Psoas muscle (tissue), 8 donors: ENCODE measurements around the gene KATNAL1. TPM values are rescaled to one million over a fixed set of nuclear protein-coding genes. Genes with fewer than 3 reads are reported as not detected.

ENCODE experiments used
- ATAC-seq, 4 donors: fragments of 200-7000 bp; cut with Tn5 transposase; one replicate each; pipeline ENCODE4 v1.9.1; 2020; ENCODE audit warnings: moderate library complexity in 3 of 4, mild to moderate bottlenecking in 2 of 4
- DNase-seq, 2 donors: peaks; one replicate each; pipeline ENCODE4 v3.0.0-alpha.2; 2020
- H3K27ac ChIP-seq: fragments of 200-600 bp; one replicate; pipeline ENCODE4 v1.8.0; 2022
- H3K27me3 ChIP-seq, 3 donors: fragments of 200-600 bp in 1 of 3; one replicate each; pipeline versions ENCODE4 v1.6.1 to v1.8.0; 2013 to 2022; ENCODE audit warnings: low read length in 2 of 3, mild to moderate bottlenecking in 2 of 3, moderate library complexity in 1 of 3; ENCODE audit not compliant: insufficient read depth in 3 of 3
- H3K36me3 ChIP-seq, 2 donors: fragments of 200-600 bp in 1 of 2; one replicate each; pipeline versions ENCODE4 v1.6.1 to v1.8.0; 2013 to 2022; ENCODE audit warnings: low read depth in 1 of 2, mild to moderate bottlenecking in 1 of 2, moderate library complexity in 1 of 2; ENCODE audit not compliant: insufficient read depth in 1 of 2
- H3K4me1 ChIP-seq: fragments of 200-600 bp; one replicate; pipeline ENCODE4 v1.8.0; 2022
- H3K4me3 ChIP-seq: fragments of 200-600 bp; one replicate; pipeline ENCODE4 v1.8.0; 2022; ENCODE audit warnings: mild to moderate bottlenecking
- H3K9me3 ChIP-seq: fragments of 200-600 bp; one replicate; pipeline ENCODE4 v1.8.0; 2022
- whole genome bisulfite sequencing, 3 donors: extraction: QIAGEN DNeasy Blood & Tissue Kit; methylation state at CpG; one replicate each; pipeline versions ENCODE4 v1.1.6 to v1.1.7; 2013; 5-methylcytosine and 5-hydroxymethylcytosine counted together
- intact Hi-C, 2 donors: fragments of 100-400 bp; cut with DNase I; formaldehyde crosslinking; loops; one replicate each; pipeline versions ENCODE4 v1.11.0 to v1.14.2; 2022
- polyA plus RNA-seq, 3 donors: library from polyadenylated mRNA; stranded (reverse); fragments of 200-250 nt; gene quantifications; one replicate each; pipeline ENCODE4 v1.2.3, GENCODE V29; 2013
- total RNA-seq, 4 donors: library from RNA; stranded (reverse); fragmentation: NEBNext Ultra II Directional in 2 of 4; extraction: Animal tissue kit (Norgen Biotek cat#: 25700) in 2 of 4; gene quantifications; one replicate each; pipeline versions ENCODE4 v1.2.1 to v1.2.4, GENCODE V29; 2021 to 2023
- TF ChIP-seq, protein P1 (sequence below): fragments of 200-600 bp; IDR thresholded peaks from one replicate; pipeline ENCODE4 v1.8.0; 2022; ENCODE audit warnings: antibody characterized with exemption
- donor health status: healthy with polysubstance abuse.
- donor health status: DM: no; HTN: no; CAD: no; lungs with moderate emphysema.
- donor health status: Bipolar disorder and iron deficiency.
- donor health status: healthy.
- donor health status: DM: yes; HTN: yes; CAD: no.
- donor health status: DM: no; HTN: no; CAD: no.
- donor health status: DM: no; HTN: no; CAD: no.
- donor health status: DM: yes; HTN: yes; CAD: no.

The KATNAL1 gene
- total and polyA plus RNA-seq, 7 donors = 2.2 to 16.1 (median 9.8) TPM

DNA sequence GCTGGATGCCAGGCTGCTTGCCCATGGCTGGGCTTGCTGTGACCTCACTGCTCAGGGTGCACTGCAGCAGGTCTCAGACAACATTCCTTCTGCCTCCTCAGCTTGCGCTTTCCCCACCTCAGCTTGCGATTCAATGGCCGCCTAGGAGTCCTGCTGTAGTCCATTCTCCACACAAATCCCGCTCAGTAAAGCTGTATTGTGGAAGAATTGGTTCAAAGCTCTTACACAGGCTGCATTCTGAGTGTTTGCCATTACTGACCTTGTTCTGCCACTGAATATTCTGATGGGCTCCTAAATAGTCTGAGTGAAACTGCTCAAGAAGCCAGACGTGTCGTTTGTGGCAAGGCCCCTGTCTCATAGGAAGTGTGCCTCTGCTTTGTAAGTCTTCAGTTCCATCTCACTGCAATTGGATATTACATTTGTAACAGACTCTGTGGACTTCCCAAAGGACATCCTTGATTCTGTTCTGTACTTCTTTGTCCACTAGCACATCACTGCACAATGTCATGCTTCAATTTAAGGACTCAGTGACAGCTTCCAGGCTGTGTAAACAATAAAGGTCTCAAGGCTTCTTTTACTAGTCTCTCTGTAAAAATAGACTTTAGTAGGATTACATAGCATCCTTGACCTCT is 49.8 kb downstream of the KATNAL1 start:
- intact Hi-C loops = loop anchor here in 1 of 2 donors (5.0 to 10.0 kb wide), 2 partner anchors 205 to 537 kb away; no protein-coding TSS in a partner anchor
- Histone ChIP-seq H3K36me3 (peaks cover 0 to 9% of the 10 kb centered on the region in 2 donors), H3K27ac (no peak overlapping the region), H3K4me1 (no peaks in the 10 kb centered on the region), H3K27me3 (no peaks in the 10 kb centered on the region), H3K9me3 (no peaks in the 10 kb centered on the region), H3K4me3 (no peak overlapping the region)
- WGBS, 3 donors = 66 to 74% (median 69%) methylated on average over 6 of the region's 6 CpGs
- DNase-seq = no peak
- no peak for ATAC-seq
- TF ChIP-seq, protein P1, sequence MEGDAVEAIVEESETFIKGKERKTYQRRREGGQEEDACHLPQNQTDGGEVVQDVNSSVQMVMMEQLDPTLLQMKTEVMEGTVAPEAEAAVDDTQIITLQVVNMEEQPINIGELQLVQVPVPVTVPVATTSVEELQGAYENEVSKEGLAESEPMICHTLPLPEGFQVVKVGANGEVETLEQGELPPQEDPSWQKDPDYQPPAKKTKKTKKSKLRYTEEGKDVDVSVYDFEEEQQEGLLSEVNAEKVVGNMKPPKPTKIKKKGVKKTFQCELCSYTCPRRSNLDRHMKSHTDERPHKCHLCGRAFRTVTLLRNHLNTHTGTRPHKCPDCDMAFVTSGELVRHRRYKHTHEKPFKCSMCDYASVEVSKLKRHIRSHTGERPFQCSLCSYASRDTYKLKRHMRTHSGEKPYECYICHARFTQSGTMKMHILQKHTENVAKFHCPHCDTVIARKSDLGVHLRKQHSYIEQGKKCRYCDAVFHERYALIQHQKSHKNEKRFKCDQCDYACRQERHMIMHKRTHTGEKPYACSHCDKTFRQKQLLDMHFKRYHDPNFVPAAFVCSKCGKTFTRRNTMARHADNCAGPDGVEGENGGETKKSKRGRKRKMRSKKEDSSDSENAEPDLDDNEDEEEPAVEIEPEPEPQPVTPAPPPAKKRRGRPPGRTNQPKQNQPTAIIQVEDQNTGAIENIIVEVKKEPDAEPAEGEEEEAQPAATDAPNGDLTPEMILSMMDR = no peak

DNA sequence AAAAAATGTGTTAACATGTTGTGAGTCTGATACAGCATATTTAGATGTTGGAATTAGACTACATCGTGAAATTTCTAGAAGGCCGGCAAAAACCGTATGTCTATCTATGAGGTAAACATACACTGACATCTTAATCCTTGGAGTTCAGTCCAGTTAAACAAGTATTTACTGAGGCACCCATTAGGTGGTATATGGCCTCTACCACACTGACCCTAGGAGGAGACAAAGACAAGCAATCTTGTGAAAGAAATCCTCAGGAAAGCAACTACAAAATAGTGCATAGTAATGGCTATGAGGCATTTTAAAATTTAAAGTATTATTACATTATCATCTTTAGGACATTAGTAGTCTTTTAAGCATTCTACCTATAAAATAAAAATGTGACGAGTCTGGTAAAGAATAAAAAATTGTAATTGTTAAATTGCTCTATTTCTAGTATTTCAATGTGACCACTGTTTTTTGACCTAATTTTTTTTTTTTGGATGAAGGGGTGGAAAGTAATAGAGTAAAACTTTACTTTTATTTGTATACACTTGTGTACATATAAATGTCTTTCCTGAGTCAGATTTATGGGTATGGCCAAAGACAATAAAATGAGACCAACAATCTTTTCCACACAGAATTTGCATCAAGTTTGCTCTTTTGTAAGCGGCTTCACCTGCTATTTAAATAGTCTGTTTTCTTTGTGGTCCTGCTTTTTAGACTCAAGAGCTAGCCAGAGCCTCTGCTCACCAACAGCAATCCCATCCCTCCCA is 50.5 kb downstream of the KATNAL1 start:
- intact Hi-C loops = loop anchor here in 1 of 2 donors (5.0 to 10.0 kb wide), 2 partner anchors 205 to 538 kb away; no protein-coding TSS in a partner anchor
- WGBS, 3 donors = 91 to 95% (median 94%) methylated on average over 5 of the region's 5 CpGs
- no peaks in the 10 kb centered on the region for H3K4me1 ChIP-seq
- DNase-seq = no peak
- H3K27me3 ChIP-seq = no peaks in the 10 kb centered on the region
- TF ChIP-seq, protein P1 = no peak
- no peak for ATAC-seq
- no peak overlapping the region for H3K27ac ChIP-seq
- H3K4me3 ChIP-seq = no peak overlapping the region
- peaks cover 0 to 9% of the 10 kb centered on the region in 2 donors for H3K36me3 ChIP-seq
- no peaks in the 10 kb centered on the region for H3K9me3 ChIP-seq

- TF ChIP-seq, protein P1 = peak; percentile 31
- DNase-seq (no peak), ATAC-seq (no peak)
- H3K9me3 ChIP-seq = no peaks in the 10 kb centered on the region
- 95 to 97% (median 97%) methylated on average over 1 of the region's 1 CpG for WGBS, 3 donors
- H3K36me3 ChIP-seq = peaks cover 0 to 9% of the 10 kb centered on the region in 2 donors
- no peaks in the 10 kb centered on the region for H3K27me3 ChIP-seq
- H3K4me3 ChIP-seq = no peak overlapping the region
- H3K27ac ChIP-seq = no peak overlapping the region
- no peaks in the 10 kb centered on the region for H3K4me1 ChIP-seq
- intact Hi-C loops = loop anchor here in 1 of 2 donors (5.0 to 10.0 kb wide), 2 partner anchors 207 to 539 kb away; no protein-coding TSS in a partner anchor
Observed at GRCh38 chr13:30255696-30256095, 51.7 kb downstream of the KATNAL1 start.

DNA sequence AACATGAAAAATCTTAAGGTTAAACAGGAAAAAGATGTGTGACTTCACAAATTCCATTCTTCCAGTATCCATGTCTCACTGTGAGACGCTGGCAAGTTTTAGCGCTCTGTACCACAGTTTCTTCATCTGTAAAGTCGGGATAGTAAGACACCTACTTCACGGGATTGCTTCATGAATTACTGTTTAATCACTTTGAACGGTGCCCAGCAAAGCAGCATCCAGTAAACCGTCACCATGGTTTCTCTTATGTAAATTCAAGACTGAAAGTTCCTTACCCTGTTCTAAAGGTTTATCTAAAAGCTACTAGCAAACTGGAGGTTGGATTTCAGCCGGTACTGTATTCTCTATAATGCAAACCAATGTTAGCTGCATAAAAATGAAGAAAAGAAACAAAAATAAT is 53.5 kb downstream of the KATNAL1 start:
- no peak overlapping the region for H3K4me3 ChIP-seq
- ATAC-seq = no peak
- no peak overlapping the region for H3K27ac ChIP-seq
- no peaks in the 10 kb centered on the region for H3K27me3 ChIP-seq
- TF ChIP-seq, protein P1 = no peak
- H3K36me3 ChIP-seq = peaks cover 0 to 9% of the 10 kb centered on the region in 2 donors
- intact Hi-C loops = loop anchor here in 1 of 2 donors (10.0 kb wide), 1 partner anchor 541 kb away; no protein-coding TSS in a partner anchor
- H3K9me3 ChIP-seq = no peaks in the 10 kb centered on the region
- DNase-seq = no peak
- 91 to 92% (median 92%) methylated on average over 7 of the region's 7 CpGs for WGBS, 3 donors
- no peaks in the 10 kb centered on the region for H3K4me1 ChIP-seq
